ENCODE data around the gene TENT5C. TPM values are rescaled to one million over a fixed set of nuclear protein-coding genes. Genes with fewer than 3 reads are reported as not detected.

The TENT5C gene
- total RNA-seq, 1 experiment from 2014 or later = 1.4 TPM

- TF ChIP-seq REST (IDR thresholded peaks at IDR 0.05; ENCODE audit: low read depth) = no peak
- TF ChIP-seq EZH2phosphoT487 (IDR thresholded peaks at IDR 0.05; ENCODE audit: borderline replicate concordance) = no peak
- no peak for TF ChIP-seq ZFX (IDR thresholded peaks at IDR 0.05)
- TF ChIP-seq ATF3 (IDR thresholded peaks at IDR 0.05) = no peak
- TF ChIP-seq SRF (IDR thresholded peaks at IDR 0.05; ENCODE audit: low read depth) = no peak
- TF ChIP-seq ELF1 (IDR thresholded peaks at IDR 0.05; ENCODE audit: borderline replicate concordance, low read depth) = no peak
- no peak for TF ChIP-seq POLR2AphosphoS5 (IDR thresholded peaks at IDR 0.05; ENCODE audit: low read depth, low read length)
- TF ChIP-seq MAX (IDR thresholded peaks at IDR 0.05) = no peak
Measured at GRCh38 chr1:117658676-117659075, 52.8 kb downstream of the TENT5C start (continued).

- no peak overlapping the region for H3K4me3 ChIP-seq (replicated peaks in 1 of 2; ENCODE audit: low read depth in 1 of 2, low read length in 2 of 2)
- CTCF ChIA-PET = no interaction called here
- H3K79me2 ChIP-seq (ENCODE audit: insufficient read depth, low read length) = no peaks in the 10 kb centered on the region
- BruUV-seq (replicated peaks) = no TSS peak
- H3K9me2 ChIP-seq (ENCODE audit: insufficient read depth) = no peaks in the 10 kb centered on the region
- RAD21 ChIA-PET (ENCODE audit: low non-redundant PET in 1 of 2, low total read pairs in 2 of 2, uncharacterized antibody in 2 of 2, unreplicated experiment in 2 of 2) = no interaction called here
- no peaks in the 10 kb centered on the region for H4K20me1 ChIP-seq (ENCODE audit: insufficient read depth)
- POLR2A ChIA-PET = no interaction called here
- TF ChIP-seq EZH2 (IDR thresholded peaks at IDR 0.05) = no peak
- no peak for TF ChIP-seq CEBPB (IDR thresholded peaks at IDR 0.05; ENCODE audit: low read depth)
- no peak for TF ChIP-seq YY1 (IDR thresholded peaks at IDR 0.05; ENCODE audit: extremely low read depth, insufficient replicate concordance, low read depth, low read length)
- TF ChIP-seq REST (IDR thresholded peaks at IDR 0.05; ENCODE audit: low read depth) = no peak
- TF ChIP-seq RAD21 (IDR thresholded peaks at IDR 0.05; ENCODE audit: low read depth) = no peak
- TF ChIP-seq POLR2AphosphoS5 (IDR thresholded peaks at IDR 0.05; ENCODE audit: low read depth, low read length) = no peak
- TF ChIP-seq SP1 (IDR thresholded peaks at IDR 0.05; ENCODE audit: low read depth) = no peak
- TF ChIP-seq MAX (IDR thresholded peaks at IDR 0.05) = no peak
- TF ChIP-seq ATF3 (IDR thresholded peaks at IDR 0.05) = no peak
- TF ChIP-seq TCF7L2 (IDR thresholded peaks at IDR 0.05; ENCODE audit: borderline replicate concordance, extremely low read depth, insufficient read depth, insufficient read length) = no peak
- no peaks in the 10 kb centered on the region for H3K36me3 ChIP-seq (ENCODE audit: control insufficient read depth in 1 of 2, insufficient read depth in 2 of 2, low read length in 2 of 2)
- H3K9ac ChIP-seq (ENCODE audit: low read length) = no peak overlapping the region
- no peak overlapping the region for H3K4me2 ChIP-seq (ENCODE audit: low read length)
- ATAC-seq (no peak), DNase-seq (ENCODE audit: low read depth, low spot score) (no peak)
- no peaks in the 10 kb centered on the region for H3K27me3 ChIP-seq (ENCODE audit: insufficient read depth, low read length)
- intact Hi-C loops (cut with micrococcal nuclease) = no loop called here
- no peaks in the 10 kb centered on the region for H3K9me3 ChIP-seq (ENCODE audit: control insufficient read depth in 1 of 2, insufficient read depth in 1 of 2, low read depth in 1 of 2, low read length in 2 of 2)
- no peak overlapping the region for H3K27ac ChIP-seq (ENCODE audit: low read depth, low read length)
- H2AFZ ChIP-seq (ENCODE audit: low read depth, low read length, poor library complexity, severe bottlenecking) = no peak overlapping the region
- H3K4me1 ChIP-seq (ENCODE audit: control insufficient read depth in 1 of 2, insufficient read depth in 2 of 2, low read length in 2 of 2) = peaks cover 5 to 10% of the 10 kb centered on the region in 2 experiments
Measured at GRCh38 chr1:117659550-117660270, 53.9 kb downstream of the TENT5C start.
